ENCODE results near the gene KRT79. TPM values are rescaled to one million over a fixed set of nuclear protein-coding genes. Genes with fewer than 3 reads are reported as not detected.

KRT79 gene
- polyA plus RNA-seq, 3 donors from 2014 or later = not detected

GRCh38 chr12:52808573-52809160 is 25.4 kb downstream of the KRT79 start:
- Mint-ChIP-seq H3K4me1 (no peaks in the 10 kb centered on the region), H3K27me3 (ENCODE audit: low read depth in 3 of 3) (peaks cover 0 to 2% (median 0%) of the 10 kb centered on the region in 3 donors), H3K27ac (no peak overlapping the region), H3K36me3 (no peaks in the 10 kb centered on the region), H3K9me3 (no peaks in the 10 kb centered on the region), H3K4me3 (no peak overlapping the region)
- no peak for DNase-seq

- H3K27me3 Mint-ChIP-seq (ENCODE audit: low read depth in 3 of 3) = peaks cover 0 to 2% (median 2%) of the 10 kb centered on the region in 3 donors
- no peak for DNase-seq
- H3K4me3 Mint-ChIP-seq = no peak overlapping the region
- H3K4me1 Mint-ChIP-seq = no peaks in the 10 kb centered on the region
- no peaks in the 10 kb centered on the region for H3K9me3 Mint-ChIP-seq
- no peaks in the 10 kb centered on the region for H3K36me3 Mint-ChIP-seq
- no peak overlapping the region for H3K27ac Mint-ChIP-seq
Observed at GRCh38 chr12:52807544-52808470, 26.3 kb downstream of the KRT79 start.

GRCh38 chr12:52806821-52807543 is 27.1 kb downstream of the KRT79 start:
- DNase-seq = no peak
- Mint-ChIP-seq H3K27ac (no peak overlapping the region), H3K27me3 (ENCODE audit: low read depth in 3 of 3) (peaks cover 0 to 2% (median 2%) of the 10 kb centered on the region in 3 donors), H3K4me3 (no peak overlapping the region), H3K4me1 (no peaks in the 10 kb centered on the region), H3K9me3 (no peaks in the 10 kb centered on the region), H3K36me3 (no peaks in the 10 kb centered on the region)

- H3K4me1 Mint-ChIP-seq = no peaks in the 10 kb centered on the region
- no peaks in the 10 kb centered on the region for H3K9me3 Mint-ChIP-seq
- H3K27ac Mint-ChIP-seq = no peak overlapping the region
- H3K4me3 Mint-ChIP-seq = no peak overlapping the region
- peaks cover 0 to 2% (median 2%) of the 10 kb centered on the region in 3 donors for H3K27me3 Mint-ChIP-seq (ENCODE audit: low read depth in 3 of 3)
- H3K36me3 Mint-ChIP-seq = no peaks in the 10 kb centered on the region
- no peak for DNase-seq
Observed at GRCh38 chr12:52806169-52806811, 27.8 kb downstream of the KRT79 start.

GRCh38 chr12:52805739-52806138 is 28.4 kb downstream of the KRT79 start:
- no peaks in the 10 kb centered on the region for H3K9me3 Mint-ChIP-seq
- H3K27me3 Mint-ChIP-seq (ENCODE audit: low read depth in 3 of 3) = peaks cover 0 to 2% (median 2%) of the 10 kb centered on the region in 3 donors
- H3K36me3 Mint-ChIP-seq = no peaks in the 10 kb centered on the region
- H3K4me3 Mint-ChIP-seq = no peak overlapping the region
- DNase-seq = no peak
- no peaks in the 10 kb centered on the region for H3K4me1 Mint-ChIP-seq
- no peak overlapping the region for H3K27ac Mint-ChIP-seq

GRCh38 chr12:52805000-52805399 is 29.1 kb downstream of the KRT79 start:
- H3K4me3 Mint-ChIP-seq = no peak overlapping the region
- no peak overlapping the region for H3K27ac Mint-ChIP-seq
- H3K9me3 Mint-ChIP-seq = no peaks in the 10 kb centered on the region
- H3K36me3 Mint-ChIP-seq = no peaks in the 10 kb centered on the region
- H3K27me3 Mint-ChIP-seq (ENCODE audit: low read depth in 3 of 3) = peaks cover 0 to 2% (median 2%) of the 10 kb centered on the region in 3 donors
- no peaks in the 10 kb centered on the region for H3K4me1 Mint-ChIP-seq
- DNase-seq = no peak

- H3K9me3 Mint-ChIP-seq = no peaks in the 10 kb centered on the region
- H3K4me3 Mint-ChIP-seq = no peak overlapping the region
- no peak overlapping the region for H3K27ac Mint-ChIP-seq
- H3K36me3 Mint-ChIP-seq = no peaks in the 10 kb centered on the region
- H3K27me3 Mint-ChIP-seq (ENCODE audit: low read depth in 3 of 3) = peaks cover 0 to 4% (median 0%) of the 10 kb centered on the region in 3 donors
- H3K4me1 Mint-ChIP-seq = no peaks in the 10 kb centered on the region
- no peak for DNase-seq
Observed at GRCh38 chr12:52802442-52802841, 31.7 kb downstream of the KRT79 start.

GRCh38 chr12:52801773-52802172 is 32.3 kb downstream of the KRT79 start:
- Mint-ChIP-seq H3K27ac (peak overlapping the region in 1 of 6 donors; percentile 31), H3K9me3 (no peaks in the 10 kb centered on the region)

GRCh38 chr12:52800259-52800917 is 33.7 kb downstream of the KRT79 start:
- H3K9me3 Mint-ChIP-seq = no peaks in the 10 kb centered on the region
- no peak for DNase-seq
- H3K4me1 Mint-ChIP-seq = no peaks in the 10 kb centered on the region
- H3K36me3 Mint-ChIP-seq = no peaks in the 10 kb centered on the region
- no peak overlapping the region for H3K27ac Mint-ChIP-seq
- peaks cover 0 to 4% (median 4%) of the 10 kb centered on the region in 3 donors for H3K27me3 Mint-ChIP-seq (ENCODE audit: low read depth in 3 of 3)
- H3K4me3 Mint-ChIP-seq = no peak overlapping the region

More at GRCh38 chr12:52801773-52802172, 32.3 kb downstream of the KRT79 start:
- no peak for DNase-seq
- Mint-ChIP-seq H3K4me1 (no peaks in the 10 kb centered on the region), H3K27me3 (ENCODE audit: low read depth in 3 of 3) (peaks cover 0 to 4% (median 0%) of the 10 kb centered on the region in 3 donors), H3K36me3 (no peaks in the 10 kb centered on the region), H3K4me3 (no peak overlapping the region)

GRCh38 chr12:52799505-52800211 is 34.5 kb downstream of the KRT79 start:
- no peaks in the 10 kb centered on the region for H3K36me3 Mint-ChIP-seq
- H3K9me3 Mint-ChIP-seq = no peaks in the 10 kb centered on the region
- peaks cover 0 to 4% (median 4%) of the 10 kb centered on the region in 3 donors for H3K27me3 Mint-ChIP-seq (ENCODE audit: low read depth in 3 of 3)
- no peak overlapping the region for H3K27ac Mint-ChIP-seq
- no peak for DNase-seq
- no peak overlapping the region for H3K4me3 Mint-ChIP-seq
- no peaks in the 10 kb centered on the region for H3K4me1 Mint-ChIP-seq

- Mint-ChIP-seq H3K9me3 (no peaks in the 10 kb centered on the region), H3K4me1 (no peaks in the 10 kb centered on the region), H3K27me3 (ENCODE audit: low read depth in 3 of 3) (peaks cover 0 to 4% (median 4%) of the 10 kb centered on the region in 3 donors), H3K4me3 (no peak overlapping the region), H3K36me3 (peaks cover 0 to 6% (median 0%) of the 10 kb centered on the region in 3 donors), H3K27ac (peak overlapping the region in 1 of 6 donors; percentile 37)
- no peak for DNase-seq
Observed at GRCh38 chr12:52798671-52799504, 35.2 kb downstream of the KRT79 start.

Measured in immature natural killer cell (primary cell).